OCI-M2 (cell line): ENCODE measurements around the gene POLR3H.

Experiments
- DNase-seq: peaks from one replicate; lab custom pipeline; 2025; ENCODE audit not compliant: unreplicated experiment; lab: John Stamatoyannopoulos, UW

The POLR3H gene

DNA sequence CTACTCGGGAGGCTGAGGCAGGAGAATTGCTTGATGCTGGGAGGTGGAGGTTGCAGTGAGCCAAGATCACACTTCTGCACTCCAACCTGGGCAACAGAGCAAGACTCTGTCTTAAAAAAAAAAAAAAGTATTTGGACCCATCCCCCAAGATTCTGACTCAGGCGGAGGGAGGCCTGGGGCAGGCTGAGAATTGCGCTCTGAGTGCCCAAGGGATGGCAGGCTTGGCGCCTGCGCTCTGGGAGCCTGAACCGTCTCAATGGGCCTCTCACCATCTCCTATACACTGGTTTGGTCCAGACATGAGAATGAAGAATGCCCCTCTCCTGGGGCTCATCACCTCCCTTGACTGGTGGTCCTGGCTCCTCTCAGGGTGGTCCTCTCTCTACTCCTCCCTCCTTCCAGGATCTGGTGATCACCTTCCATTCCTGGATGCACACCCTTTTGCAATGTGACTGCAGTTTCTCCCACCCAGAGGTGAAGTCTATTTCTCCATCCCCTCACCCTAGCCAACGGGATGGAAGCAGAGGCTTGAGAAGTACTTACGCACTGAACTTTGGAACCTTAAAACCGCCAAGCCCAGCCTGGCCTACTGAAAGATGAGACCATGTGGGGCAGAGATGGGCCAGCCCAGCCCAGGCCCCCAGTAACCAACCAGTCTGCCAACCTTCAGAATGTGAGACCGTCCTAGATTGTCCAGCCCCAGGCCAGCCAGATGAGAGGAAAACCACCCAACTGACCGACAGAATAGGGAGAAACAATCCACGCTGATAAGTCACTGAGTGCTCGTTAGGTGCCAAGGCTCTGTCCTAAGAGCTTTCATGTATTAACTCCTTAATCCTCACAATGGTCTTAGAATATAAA lies 4.9 kb downstream of the POLR3H start:
- no peak for DNase-seq

GRCh38 chr22:41538583-41538982 lies 5.7 kb downstream of the POLR3H start:
- DNase-seq: no peak

GRCh38 chr22:41537203-41537602 lies 7.1 kb downstream of the POLR3H start:
- no peak for DNase-seq

GRCh38 chr22:41535244-41535643 lies 9.0 kb downstream of the POLR3H start:
- no peak for DNase-seq

DNA sequence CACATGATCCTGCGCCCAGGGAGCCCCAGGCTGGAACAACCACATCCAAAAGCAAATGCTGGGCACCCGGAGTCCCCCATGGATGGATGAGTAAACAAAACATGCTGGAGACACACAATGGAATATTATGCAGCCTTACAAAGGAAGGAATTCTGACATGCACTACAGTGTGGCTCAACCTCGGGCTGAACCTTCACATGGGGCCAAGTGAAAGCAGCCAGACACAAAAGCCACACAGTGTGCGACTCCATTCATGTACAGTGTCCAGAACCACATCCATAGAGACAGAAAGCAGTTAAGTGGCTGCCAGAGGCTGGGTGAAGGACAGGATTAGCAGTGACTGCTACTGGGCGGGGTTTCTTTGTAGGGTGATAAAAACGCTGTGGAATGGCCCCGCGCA lies 10.1 kb downstream of the POLR3H start:
- no peak for DNase-seq

DNA sequence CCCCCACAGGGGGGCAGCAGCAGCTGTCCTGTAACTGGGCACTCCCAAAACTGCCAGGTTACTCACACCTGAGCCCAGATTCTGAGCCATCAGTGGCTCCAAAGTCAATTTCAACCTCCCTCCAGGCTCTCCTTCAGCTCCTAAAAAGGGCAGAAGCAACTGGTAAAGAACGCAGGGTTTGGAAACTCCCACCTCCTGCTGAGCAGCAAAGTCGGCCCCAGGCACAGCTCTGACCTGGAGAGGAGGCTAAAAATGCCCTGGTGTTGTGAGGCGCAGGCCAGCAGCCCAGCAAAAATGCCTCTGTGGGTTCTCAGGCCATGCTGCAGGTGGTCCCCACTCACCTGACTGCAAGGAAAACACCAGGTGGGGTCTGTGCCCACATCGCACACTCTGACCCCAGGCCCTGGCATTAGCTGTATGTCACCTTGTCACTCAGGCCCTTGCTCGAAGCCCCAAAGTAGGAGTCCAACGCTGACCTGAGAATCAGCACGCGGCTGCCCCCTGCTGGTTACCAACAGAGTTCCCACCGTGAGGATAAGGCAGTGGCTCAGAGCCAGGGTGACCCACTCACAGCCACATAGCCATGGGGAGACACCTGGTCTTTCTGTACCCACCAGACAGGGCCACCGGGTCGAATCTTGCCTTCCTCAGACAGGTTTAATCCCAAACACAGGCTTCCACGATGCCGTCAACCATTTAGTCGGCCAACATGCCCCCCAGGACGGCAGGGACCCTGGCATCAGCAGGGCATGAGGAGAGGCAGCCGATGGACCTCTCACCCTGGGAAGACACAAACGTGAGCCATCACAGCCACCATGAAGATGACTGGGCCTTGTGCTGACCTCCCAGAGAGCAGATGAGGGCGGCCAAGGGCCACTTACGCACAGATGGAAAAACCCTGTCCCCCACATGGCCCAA lies 11.1 kb downstream of the POLR3H start:
- no peak for DNase-seq

DNA sequence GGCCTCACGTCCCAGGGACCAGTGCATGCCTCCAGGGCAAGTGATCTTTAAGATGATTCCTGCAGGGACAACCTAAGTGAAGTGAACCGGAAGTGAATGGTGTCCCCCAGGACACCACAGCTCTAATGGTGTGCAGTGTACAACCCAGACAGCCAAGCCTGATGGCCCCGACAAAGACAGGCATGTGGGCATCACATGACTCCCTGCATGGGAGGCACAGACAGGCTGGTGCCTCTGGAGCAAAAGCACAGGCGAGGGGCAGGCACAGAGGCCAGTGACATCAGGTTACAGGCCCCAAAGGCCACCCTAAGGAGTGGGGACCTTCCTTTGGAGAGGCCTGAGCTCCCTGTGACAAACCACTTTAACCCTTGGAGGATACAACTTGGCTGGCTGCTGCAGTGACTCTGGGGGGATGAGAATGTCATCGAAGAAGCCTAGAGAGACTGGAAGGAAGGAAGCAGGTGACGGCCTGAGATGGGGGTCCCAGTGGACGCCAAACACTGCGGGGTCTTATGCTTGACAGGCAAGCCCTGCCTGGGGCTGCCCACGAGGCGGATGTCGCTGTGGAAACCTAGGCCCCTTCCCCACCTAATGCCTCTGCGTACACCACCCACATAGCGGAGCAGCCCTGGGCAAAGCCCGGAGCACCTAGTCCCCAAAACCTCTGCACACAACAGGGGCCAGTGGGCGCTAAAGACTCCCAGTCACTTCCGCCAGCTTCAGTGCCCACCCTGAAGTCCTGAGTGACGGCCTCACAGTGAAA lies 12.4 kb downstream of the POLR3H start:
- no peak for DNase-seq

- DNase-seq: no peak
Observed at GRCh38 chr22:41530890-41531714, 13.2 kb downstream of the POLR3H start.

GRCh38 chr22:41528938-41529561 lies 15.2 kb downstream of the POLR3H start:
- DNase-seq: no peak

GRCh38 chr22:41528132-41528766 lies 16.0 kb downstream of the POLR3H start:
- DNase-seq: no peak

GRCh38 chr22:41526830-41527799 lies 17.2 kb downstream of the POLR3H start:
- DNase-seq: no peak

DNA sequence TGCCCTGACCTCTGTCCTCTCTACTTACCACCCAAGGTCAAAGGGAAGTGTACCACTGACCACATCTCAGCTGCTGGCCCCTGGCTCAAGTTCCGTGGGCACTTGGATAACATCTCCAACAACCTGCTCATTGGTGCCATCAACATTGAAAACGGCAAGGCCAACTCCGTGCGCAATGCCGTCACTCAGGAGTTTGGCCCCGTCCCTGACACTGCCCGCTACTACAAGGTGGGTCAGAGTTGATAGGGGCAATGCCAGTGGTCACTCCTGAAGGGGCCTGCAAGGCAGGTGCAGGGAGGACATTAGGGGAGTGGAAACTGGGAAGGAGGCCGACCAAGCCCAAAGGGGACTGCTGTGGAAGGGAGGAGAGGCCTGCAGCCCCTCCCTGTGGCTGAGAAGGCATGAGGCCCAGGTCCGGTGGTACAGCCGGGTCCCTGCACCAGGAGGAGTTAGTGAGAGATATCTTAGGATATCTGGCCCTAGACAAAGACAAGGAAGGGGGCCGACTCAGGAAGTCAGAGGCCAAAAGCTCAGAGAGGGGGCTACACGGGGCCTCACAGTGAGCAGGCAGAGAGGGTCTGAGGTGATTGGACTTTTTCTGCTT lies 17.9 kb downstream of the POLR3H start:
- no peak for DNase-seq

DNA sequence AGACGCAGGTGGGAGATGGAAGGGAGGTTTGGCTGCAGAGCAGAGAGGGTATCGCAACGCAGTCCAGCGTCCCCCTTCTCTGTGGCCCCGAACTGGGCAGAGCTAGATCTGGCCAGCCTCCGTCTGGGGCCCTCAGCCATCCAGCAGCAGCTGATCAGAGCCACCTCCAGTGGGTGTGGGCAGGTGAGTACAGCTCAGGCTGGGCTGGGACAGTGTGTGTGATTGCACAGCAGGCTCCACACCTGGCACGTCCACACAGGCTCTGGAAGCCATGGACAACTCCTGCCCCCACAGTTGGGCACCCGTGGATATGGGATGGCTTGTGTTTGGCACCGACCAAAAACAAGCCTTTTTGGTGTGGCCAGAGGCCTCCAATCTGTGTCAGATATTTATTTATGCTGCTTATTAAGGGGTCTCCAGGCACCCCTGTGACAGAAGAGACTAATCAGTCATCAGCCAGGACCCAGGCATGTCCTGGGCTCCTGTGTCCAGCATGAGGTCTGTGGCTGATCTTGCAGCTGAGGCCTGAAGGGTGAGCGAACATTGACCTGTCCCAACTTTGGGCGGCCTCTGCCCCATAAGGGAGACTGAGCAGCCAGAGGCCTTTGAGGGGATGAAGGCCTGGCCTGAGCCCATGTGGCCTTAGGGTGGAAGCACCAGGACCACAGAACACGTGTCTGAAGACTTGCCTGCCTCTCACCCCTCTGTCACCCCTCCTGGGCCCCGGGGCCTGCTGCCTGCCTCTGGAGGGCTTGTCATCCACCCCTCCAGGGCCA lies 18.6 kb downstream of the POLR3H start:
- no peak for DNase-seq

DNA sequence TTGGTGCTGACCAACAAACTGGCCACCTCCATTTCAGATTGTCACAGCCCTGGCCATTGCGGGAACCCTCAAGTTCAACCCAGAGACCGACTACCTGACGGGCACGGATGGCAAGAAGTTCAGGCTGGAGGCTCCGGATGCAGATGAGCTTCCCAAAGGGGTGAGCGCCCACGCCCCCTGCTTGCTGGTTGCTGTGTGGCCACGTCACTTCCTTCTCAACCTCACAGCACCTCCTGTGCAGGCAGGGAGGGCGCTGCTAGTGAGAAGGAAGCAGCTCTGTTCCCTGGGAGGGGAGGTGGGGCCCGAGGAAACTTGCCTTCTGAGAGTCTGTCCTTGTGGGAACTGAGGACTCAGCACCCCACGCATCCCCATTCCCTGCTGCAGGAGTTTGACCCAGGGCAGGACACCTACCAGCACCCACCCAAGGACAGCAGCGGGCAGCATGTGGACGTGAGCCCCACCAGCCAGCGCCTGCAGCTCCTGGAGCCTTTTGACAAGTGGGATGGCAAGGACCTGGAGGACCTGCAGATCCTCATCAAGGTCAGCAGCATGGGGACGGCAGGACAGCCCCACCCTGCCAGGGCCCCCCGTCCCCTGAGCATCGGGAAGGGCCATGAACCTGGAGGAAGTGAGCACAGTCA lies 19.3 kb downstream of the POLR3H start:
- no peak for DNase-seq

DNA sequence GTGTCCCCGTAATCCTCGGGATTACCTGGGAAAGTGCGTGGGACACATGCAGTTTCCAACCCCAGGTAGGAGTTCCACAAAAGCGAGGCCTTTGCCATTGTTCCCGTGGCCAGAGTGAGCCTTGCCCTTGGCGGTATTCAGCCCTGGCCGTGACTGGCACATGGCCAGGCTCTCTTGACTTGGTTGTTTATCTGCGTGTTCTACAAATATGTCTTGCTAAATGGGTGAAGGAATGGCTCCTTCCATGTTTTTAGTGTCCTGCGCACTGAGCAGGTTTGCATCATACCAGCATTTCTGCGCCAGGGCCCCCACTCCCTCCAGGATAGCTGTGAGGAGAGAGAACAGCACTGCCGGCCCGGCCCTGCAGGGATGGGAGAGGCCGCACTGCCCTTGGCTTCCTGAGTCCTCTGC lies 20.0 kb downstream of the POLR3H start:
- DNase-seq: no peak

GRCh38 chr22:41523464-41524221 lies 20.6 kb downstream of the POLR3H start:
- no peak for DNase-seq
